Amniotic stem cell (primary cell): ENCODE results near the gene AQP4.

Source experiments
- DNase-seq: peaks from one replicate; lab custom pipeline; 2025; lab: John Stamatoyannopoulos, UW

The AQP4 gene

GRCh38 chr18:26865557-26865956 lies at the start of gene AQP4:
AQP4 (minus strand) TSS chr18:26865707; CDS start chr18:26865689, 18 bp downstream.
- DNase-seq: no peak

GRCh38 chr18:26911840-26912239 lies 46.3 kb upstream of the AQP4 start:
- no peak for DNase-seq

DNA sequence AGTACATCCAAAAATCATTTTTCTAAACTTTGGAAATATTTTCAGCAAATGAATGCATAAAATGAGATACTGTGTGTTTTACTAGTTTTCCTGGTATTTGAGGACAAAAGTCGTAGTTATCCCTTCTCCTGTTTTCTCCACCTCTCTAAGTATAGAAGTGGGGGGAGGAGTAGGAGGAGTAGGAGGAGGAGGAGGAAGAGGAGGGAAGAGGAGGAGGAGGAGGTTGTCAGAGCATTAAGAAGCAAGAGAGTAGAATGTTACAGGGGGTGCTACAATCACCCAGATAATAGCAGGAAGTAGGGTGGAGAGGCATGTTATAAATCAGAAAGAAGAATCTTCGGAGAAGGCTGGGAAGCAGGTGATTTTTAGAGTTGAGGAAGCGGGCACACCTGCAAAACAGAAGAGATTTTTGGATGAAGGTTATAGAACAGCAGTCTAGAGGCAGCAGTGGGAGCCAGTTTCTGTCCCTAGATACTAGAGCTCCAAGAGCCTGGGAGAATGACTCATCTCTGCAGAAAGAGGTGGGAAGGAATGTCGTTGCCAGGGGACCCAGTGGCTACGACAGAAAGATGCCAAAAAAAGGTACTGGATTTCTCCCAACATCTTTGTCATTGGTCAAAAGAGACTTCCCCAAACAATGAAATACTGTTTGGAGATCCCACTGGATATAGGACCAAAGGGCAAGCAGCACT lies 44.2 kb upstream of the AQP4 start:
- no peak for DNase-seq

DNA sequence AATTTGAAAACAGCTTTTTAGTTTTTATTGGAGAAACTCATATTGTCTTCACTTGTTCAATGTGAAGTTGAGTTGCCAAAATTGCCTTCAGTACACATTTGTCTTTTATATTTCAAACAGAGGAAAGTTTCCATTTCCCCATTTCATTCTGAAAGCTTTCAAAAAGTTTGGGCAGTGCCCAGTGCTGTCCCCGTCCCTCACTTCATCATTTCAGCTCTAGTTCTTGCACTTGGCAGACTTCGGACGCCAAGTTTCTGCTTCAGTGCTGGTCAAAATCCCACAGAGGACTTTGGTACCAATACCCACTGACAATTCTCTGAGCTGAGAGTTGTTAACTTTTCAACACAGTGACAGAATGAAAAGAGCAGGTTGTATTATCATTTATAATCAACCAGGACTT lies 43.4 kb upstream of the AQP4 start:
- DNase-seq: no peak

GRCh38 chr18:26902291-26902690 lies 36.8 kb upstream of the AQP4 start:
- DNase-seq: no peak

- no peak for DNase-seq
Observed at GRCh38 chr18:26901020-26901419, 35.5 kb upstream of the AQP4 start.

DNA sequence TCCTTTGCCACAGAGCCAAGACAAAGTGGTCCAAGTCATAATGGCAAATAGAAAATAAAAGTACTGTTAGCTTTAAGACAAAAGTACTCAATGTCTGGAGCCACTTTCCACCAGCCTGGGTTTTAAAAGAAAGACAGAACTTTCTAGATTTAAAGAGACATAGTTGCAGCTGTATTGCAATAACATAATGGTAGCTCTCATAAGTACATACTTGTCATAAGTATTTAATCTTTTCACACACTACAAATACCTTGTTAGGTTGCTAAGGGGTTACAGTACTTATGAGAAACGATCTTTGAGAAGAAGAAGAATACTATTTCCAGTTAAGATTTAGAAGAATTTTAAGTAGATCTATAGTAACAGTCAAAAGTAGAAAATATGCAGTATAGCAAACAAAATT lies 28.9 kb upstream of the AQP4 start:
- no peak for DNase-seq

DNA sequence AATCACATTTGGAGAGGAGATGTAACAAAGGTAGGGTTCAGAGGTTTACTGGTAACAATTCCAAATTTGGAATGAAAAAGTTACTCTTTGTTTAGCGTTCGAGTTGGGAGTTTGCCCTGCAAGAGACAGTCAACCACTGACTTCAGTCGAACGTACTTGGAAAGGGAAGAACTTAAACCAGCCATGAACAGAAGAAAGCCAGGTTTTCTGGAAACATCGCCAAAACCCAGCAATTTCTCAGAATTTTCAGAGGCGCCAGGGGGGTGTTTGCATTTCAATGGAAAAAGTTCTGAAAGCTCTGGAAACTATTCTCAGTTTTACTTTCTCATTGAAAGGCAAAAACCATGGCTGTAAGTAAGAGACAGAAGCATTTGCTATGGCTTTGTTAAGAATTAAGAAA lies 28.5 kb upstream of the AQP4 start:
- no peak for DNase-seq

GRCh38 chr18:26888259-26888658 lies 22.8 kb upstream of the AQP4 start:
- DNase-seq: no peak

DNA sequence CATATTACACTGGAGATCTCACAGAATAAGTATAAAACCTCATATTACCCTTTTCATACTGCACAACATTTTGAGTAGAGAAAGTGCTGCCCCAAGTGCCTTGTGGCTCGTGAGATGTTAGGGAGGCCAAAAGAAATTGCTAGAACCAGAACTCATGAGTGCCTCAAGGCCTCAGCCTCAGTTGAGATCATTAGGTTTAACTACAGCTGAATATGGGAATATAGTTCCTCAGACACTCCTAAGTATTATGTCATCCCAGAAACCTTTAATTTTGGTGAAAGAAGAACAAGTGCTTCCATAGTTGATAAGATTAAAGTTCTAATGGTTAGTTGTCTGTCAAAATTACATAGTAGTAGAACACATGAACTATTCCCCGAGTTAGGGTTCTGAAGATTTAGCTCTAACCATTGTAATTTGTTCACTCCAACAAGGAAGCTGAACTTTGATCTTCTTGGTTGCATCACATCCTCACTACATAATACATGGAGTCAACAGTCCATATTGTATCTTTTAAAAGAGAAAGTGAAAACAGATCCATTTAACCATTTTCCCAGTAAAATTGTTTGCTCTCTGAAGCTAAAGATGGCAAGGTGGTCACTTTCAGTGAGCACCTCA lies 9.6 kb upstream of the AQP4 start:
- no peak for DNase-seq

- DNase-seq: no peak
Observed at GRCh38 chr18:26874283-26874682, 8.8 kb upstream of the AQP4 start.

DNA sequence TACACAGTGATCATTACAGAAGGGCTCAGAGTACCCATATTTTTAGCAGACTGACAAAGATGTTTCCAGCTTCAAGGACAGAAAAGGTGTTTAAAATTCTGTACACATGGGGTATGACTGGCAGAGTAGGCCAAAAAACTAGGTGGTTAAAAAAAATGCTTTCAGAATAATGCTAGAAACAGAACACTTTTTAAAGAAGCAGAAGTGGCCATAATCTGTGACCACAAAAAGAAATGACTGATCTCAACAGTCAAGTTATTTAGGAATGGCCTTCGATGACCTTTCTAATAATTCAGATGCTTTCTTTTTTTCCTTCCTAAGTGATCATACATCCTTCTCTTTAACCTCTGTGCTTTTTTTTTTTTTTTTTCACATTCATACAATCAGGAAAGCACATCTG lies 4.1 kb upstream of the AQP4 start:
- no peak for DNase-seq

DNA sequence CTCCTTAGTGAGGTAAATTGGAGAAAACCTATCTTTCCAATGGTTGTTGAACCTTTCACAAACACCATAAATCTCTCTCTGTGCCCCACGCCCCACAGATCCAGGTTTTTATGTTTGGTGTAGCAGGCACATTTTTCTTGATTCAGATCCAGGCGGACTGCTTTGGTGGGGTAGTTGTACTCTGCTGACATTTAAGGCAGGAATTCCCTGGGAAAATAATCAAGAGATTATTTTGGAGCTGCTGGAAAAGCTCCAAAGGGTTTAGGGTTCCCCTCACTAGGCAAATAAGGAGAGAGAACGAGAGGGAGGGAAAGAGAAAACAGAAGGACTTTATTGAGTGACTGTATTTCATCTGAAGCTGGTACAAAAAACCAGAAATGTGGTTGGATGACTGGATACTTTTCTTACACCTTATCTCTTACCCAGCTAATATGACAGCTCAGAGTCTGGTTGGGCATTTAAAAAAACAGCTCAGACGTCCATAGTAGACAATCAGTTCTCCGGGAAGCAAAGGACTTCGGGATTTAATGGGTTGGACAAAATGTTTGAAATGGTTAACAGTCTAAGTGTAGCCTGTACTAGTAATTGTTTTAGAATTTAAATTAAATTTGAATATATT lies 3.6 kb upstream of the AQP4 start:
- no peak for DNase-seq

DNA sequence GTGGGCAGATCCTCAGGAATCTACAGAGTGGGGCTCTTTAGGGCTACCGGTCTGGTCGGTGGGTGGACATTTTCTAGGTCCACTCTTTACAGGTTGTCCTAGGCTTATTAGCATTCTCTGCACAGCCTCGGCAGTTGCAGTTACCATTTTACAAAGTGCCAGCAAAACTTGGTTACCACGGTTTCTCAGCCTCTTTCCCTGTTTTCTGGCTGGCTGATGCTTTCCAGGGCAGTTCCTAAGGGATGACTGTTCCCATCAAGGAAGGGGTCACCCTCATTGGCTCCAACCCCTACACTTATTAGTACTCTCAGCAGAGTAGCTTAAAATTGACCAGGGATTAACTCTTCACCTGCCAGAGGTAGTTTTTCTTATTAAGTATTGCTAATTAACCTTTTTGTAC lies 2.0 kb upstream of the AQP4 start:
- no peak for DNase-seq

DNA sequence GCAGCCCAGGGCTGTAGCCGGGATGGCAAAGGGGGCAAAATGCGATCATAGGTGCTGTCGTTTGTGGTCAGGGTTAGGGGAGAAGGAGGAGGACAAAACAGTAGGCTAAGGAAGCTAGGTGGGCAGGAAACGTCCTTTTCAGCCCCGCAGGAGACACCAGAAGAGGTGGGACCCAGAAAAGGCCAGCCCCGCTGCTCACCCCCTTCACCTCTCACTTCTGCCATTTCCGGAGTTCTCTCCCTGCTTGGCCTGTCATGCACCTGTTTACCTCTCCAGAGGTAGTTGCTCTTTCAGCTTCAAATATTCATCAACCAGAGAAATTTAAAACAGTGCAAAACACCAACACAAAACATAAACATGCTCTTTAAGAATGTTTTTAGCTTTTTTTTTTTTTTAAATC lies 849 bp downstream of the AQP4 start:
- DNase-seq: no peak

DNA sequence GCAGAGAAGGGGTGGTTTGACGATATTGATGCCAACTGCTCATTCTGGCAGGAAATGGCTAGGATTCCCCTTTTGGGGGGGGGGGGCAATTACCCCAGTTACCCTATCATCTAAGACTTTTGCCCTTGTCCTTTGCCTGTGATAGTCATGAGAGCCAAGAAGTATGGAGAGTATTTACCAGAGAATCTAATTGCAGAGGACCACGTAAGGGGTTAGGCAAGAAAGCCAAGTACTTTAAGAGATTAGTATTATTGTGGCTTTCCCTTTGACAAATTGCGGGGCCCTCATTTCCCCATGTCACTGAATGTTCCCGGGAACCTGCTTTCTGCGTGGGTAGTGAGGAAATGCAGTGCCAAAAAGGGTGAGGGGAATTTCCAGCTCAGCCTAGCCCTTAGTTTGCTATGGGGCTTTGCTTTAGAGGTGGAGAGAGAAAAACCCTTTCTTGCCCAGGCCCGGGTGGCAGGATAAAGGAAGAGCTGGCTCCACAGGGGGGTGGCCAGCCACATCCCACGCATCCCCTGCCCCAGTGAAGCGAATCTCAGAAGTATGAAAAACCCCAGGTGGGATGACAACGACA lies 1.5 kb downstream of the AQP4 start:
- no peak for DNase-seq

DNA sequence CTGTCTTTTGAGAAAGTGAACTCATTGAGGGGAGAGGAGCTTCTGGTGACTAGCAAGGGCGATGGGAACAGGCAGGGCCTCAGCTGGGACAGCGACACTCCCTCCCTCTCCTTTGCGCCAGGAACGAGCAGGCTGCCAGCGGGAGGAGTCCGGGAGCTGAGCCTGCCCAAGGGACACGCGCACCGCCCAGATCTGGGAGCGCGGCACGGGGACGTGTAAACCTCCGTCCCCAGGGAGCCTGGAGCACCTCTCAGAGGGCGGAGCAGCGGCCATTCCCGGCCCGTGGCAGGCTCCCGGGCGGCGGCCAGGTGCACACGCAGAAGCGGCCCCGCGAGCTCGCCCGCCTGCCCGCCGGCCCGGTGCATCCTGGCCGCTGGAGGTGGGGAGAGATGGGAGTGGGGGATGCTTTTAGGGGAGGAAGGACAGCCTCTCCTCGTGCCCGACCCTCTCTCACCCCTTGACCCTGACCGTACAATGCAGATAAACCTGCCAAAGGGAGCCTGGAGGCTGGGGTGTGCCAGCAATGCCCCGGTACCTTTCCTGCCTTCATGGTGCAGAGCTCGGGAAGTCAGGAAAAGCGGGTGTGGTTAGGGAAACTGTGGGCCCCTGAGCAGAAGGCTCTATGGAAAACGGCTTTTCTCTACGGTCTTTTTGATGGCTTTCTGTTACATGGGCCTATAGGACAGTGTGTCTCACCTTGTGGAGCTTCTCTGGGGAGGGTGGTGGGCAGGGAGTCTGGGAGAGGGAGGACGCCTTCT lies 2.2 kb downstream of the AQP4 start:
- no peak for DNase-seq

DNA sequence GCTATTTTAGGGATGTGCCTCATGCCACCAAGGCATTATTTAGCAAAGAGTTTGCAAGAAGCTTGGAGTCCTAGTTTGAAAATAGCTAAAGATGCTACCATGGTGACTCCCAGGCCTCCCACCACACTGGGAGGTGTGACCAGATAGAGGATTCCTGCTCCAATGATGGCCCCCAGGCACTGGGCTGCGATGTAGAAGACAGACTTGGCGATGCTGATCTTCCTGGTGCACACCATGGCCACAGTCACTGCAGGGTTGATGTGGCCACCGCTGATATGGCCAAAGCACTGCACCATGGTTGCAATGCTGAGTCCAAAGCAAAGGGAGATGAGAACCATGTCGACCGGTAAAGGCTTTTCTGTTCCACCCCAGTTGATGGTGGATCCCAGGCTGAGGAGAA lies 3.4 kb downstream of the AQP4 start:
- no peak for DNase-seq

DNA sequence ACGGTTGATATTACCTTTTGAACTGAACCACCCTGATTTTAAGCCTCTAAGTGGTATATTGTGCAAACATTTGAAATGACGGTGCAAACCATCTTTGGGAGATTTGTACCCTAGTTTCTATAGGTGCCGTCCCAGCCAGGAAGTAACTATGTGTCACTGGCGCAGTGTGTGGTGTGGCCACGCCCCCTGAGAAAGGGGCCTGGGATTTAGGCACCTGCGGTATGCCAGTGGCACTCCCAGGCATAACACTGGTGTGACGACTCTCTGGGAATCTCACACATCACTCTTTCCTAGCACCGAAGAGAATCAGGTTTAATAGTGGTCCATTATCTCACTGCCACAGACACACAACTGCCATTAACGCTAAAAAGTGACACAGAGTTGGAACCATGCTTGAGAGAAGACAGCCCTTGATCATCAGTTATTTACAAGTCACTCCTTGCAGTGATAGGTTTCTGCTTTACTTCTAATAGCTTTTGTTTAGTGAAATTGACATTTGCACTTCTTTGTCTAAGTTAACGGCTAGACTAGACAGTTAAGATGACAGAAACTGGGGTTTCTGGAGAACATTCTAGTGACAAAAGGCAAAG lies 11.1 kb downstream of the AQP4 start:
- DNase-seq: no peak

DNA sequence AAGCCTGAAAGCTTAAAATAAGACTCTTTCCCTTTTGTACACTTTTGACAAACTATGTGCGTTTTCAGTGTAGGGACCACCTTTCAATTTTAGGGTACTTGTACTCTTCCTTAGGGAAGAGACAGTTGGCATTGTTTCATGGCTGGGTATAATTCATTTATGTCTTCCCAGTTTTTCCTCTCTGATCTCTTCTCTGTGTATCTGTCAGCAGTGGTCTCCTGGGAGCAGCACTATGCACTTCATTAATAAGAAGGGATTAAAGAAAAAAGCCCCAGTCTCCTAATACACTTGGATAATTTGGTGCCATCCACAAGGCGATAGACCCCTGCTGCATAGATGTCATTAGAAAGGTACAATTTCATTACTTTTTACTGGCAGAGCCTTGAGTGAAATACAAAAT lies 12.1 kb downstream of the AQP4 start:
- no peak for DNase-seq

- no peak for DNase-seq
Observed at GRCh38 chr18:26843760-26844159, 21.7 kb downstream of the AQP4 start.

- DNase-seq: no peak
Observed at GRCh38 chr18:26840965-26841364, 24.5 kb downstream of the AQP4 start.
